Neural progenitor cell (in vitro differentiated cells): ENCODE measurements around the gene ANKRD60. TPM values are rescaled to one million over a fixed set of nuclear protein-coding genes. Genes with fewer than 3 reads are reported as not detected.

ENCODE experiments used
- DNase-seq: peaks from one replicate; pipeline ENCODE4 v3.0.0-alpha.2; 2016; ENCODE audit warnings: low spot score
- H2AFZ ChIP-seq: fragments of 200-600 bp; sonication (generic); replicated peaks from 2 replicates; pipeline ENCODE4 v1.6.1; 2016; ENCODE audit warnings: antibody characterized with exemption
- H3F3A ChIP-seq: fragments of 200-600 bp; sonication (generic); 2 replicates; pipeline ENCODE4 v1.6.1; 2016; ENCODE audit warnings: antibody characterized with exemption, low read depth
- H3K27ac ChIP-seq: fragments of 200-600 bp; sonication (generic); 2 replicates; pipeline ENCODE4 v1.5.1; 2016; ENCODE audit warnings: mild to moderate bottlenecking
- H3K27me3 ChIP-seq: fragments of 200-600 bp; sonication (generic); 2 replicates; pipeline ENCODE4 v1.6.1; 2016; ENCODE audit warnings: mild to moderate bottlenecking, moderate library complexity
- H3K36me3 ChIP-seq: fragments of 200-600 bp; sonication (generic); 2 replicates; pipeline ENCODE4 v1.5.1; 2016
- H3K4me1 ChIP-seq: fragments of 200-600 bp; sonication (generic); 2 replicates; pipeline ENCODE4 v1.6.1; 2016; ENCODE audit warnings: mixed run types
- H3K4me2 ChIP-seq: fragments of 200-600 bp; sonication (generic); 2 replicates; pipeline ENCODE4 v1.6.1; 2016
- H3K4me3 ChIP-seq: fragments of 200-600 bp; sonication (generic); 2 replicates; pipeline ENCODE4 v1.5.1; 2016
- H3K79me2 ChIP-seq: fragments of 200-600 bp; sonication (generic); 2 replicates; pipeline ENCODE4 v1.6.1; 2016; ENCODE audit warnings: low read depth
- H3K9ac ChIP-seq: fragments of 200-600 bp; sonication (generic); 2 replicates; pipeline ENCODE4 v1.6.1; 2016
- H3K9me3 ChIP-seq: fragments of 200-600 bp; sonication (generic); 2 replicates; pipeline ENCODE4 v1.5.1; 2016; ENCODE audit warnings: low read depth
- H4K20me1 ChIP-seq: fragments of 200-600 bp; sonication (generic); 2 replicates; pipeline ENCODE4 v1.6.1; 2016; ENCODE audit warnings: low read depth
- H3K27ac Mint-ChIP-seq: 3 replicates; pipeline ENCODE4 v1.8.0; 2021; ENCODE audit warnings: mixed read lengths
- H3K27me3 Mint-ChIP-seq: 2 replicates; pipeline ENCODE4 v1.8.0; 2022; ENCODE audit warnings: low read depth, mild to moderate bottlenecking, inconsistent platforms, moderate library complexity, mixed read lengths; ENCODE audit not compliant: insufficient read depth
- H3K36me3 Mint-ChIP-seq: 3 replicates; pipeline ENCODE4 v1.8.0; 2021; ENCODE audit warnings: mixed read lengths
- H3K4me1 Mint-ChIP-seq: 3 replicates; pipeline ENCODE4 v1.8.0; 2021; ENCODE audit warnings: mixed read lengths
- H3K4me3 Mint-ChIP-seq: 3 replicates; pipeline ENCODE4 v1.8.0; 2021; ENCODE audit warnings: mild to moderate bottlenecking, moderate library complexity, mixed read lengths
- H3K9me3 Mint-ChIP-seq: 3 replicates; pipeline ENCODE4 v1.8.0; 2020; ENCODE audit warnings: mixed read lengths
- EZH2 ChIP-seq: fragments of 200-600 bp; sonication (generic); IDR thresholded peaks from 2 replicates; pipeline ENCODE4 v1.6.1; 2017; ENCODE audit warnings: antibody characterized with exemption, mild to moderate bottlenecking, moderate library complexity
- EZH2phosphoT487 ChIP-seq: fragments of 200-600 bp; sonication (generic); IDR thresholded peaks from 2 replicates; pipeline ENCODE4 v1.6.1; 2017; ENCODE audit warnings: antibody characterized with exemption
- total RNA-seq: library from RNA; depleted of rRNA; stranded (reverse); fragments of >200 nt; gene quantifications from 2 replicates; pipeline ENCODE4 v1.2.3, GENCODE V29; 2015; ENCODE audit warnings: low replicate concordance
- TF ChIP-seq, protein P1 (sequence below): fragments of 200-600 bp; sonication (generic); IDR thresholded peaks from 2 replicates; pipeline ENCODE4 v1.5.1; 2017; ENCODE audit warnings: antibody characterized with exemption, mild to moderate bottlenecking

Gene ANKRD60
- total RNA-seq, 1 donor from 2014 or later: not detected

DNA sequence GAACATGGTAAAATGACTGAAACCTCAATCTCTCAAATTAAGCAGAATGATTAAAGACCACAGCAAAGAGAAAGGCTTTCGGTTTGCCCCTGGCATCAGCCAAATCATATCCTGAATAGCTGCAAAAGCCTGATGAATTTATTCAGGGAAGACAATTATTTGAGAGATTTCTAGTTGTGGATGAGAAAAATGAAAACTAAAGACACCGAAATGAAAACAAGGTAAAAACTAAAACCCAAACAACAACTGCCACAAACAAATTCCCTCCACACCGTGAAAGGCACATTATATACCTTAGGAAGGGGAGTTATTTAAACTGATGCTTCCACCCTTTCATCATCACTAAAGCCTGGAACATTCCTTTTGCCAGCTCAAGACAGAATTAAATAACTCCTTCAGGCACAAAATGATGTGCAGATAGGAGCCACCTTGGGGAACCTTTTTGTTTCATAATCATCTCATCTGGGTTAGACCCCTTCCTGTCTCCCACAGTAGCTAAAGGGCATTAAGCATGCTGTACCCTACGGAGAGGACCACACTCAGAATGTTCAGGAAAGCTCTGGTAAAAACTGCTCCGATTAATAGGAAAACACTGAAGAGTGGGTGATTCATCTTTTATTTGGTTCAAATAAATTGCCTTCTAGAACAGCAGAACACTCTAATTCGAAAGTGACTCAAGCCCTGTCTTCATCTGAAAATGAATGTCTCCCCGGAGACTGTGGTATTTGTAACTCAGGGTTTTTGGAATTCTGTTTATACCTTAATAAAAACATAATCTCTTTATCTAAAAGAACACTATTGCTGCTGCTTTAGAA is 9.1 kb upstream of the ANKRD60 start:
- peaks cover 7% of the 10 kb centered on the region for H3F3A ChIP-seq
- H4K20me1 ChIP-seq: peaks cover 6% of the 10 kb centered on the region
- Mint-ChIP-seq H3K27ac (no peak overlapping the region), H3K4me1 (peaks cover 9% of the 10 kb centered on the region), H3K36me3 (peaks cover 5% of the 10 kb centered on the region), H3K27me3 (peaks cover 2% of the 10 kb centered on the region), H3K4me3 (no peak overlapping the region), H3K9me3 (no peaks in the 10 kb centered on the region)
- H3K9ac ChIP-seq: no peak overlapping the region
- peaks cover 17% of the 10 kb centered on the region for H3K27me3 ChIP-seq
- H3K9me3 ChIP-seq: no peaks in the 10 kb centered on the region
- no peaks in the 10 kb centered on the region for H3K79me2 ChIP-seq
- no peak overlapping the region for H3K4me2 ChIP-seq
- DNase-seq: no peak
- H3K27ac ChIP-seq: no peak overlapping the region
- H3K4me3 ChIP-seq: no peak overlapping the region
- H3K4me1 ChIP-seq: peaks cover 4% of the 10 kb centered on the region
- H3K36me3 ChIP-seq: no peaks in the 10 kb centered on the region
- TF ChIP-seq, protein P1, sequence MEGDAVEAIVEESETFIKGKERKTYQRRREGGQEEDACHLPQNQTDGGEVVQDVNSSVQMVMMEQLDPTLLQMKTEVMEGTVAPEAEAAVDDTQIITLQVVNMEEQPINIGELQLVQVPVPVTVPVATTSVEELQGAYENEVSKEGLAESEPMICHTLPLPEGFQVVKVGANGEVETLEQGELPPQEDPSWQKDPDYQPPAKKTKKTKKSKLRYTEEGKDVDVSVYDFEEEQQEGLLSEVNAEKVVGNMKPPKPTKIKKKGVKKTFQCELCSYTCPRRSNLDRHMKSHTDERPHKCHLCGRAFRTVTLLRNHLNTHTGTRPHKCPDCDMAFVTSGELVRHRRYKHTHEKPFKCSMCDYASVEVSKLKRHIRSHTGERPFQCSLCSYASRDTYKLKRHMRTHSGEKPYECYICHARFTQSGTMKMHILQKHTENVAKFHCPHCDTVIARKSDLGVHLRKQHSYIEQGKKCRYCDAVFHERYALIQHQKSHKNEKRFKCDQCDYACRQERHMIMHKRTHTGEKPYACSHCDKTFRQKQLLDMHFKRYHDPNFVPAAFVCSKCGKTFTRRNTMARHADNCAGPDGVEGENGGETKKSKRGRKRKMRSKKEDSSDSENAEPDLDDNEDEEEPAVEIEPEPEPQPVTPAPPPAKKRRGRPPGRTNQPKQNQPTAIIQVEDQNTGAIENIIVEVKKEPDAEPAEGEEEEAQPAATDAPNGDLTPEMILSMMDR: no peak
- TF ChIP-seq EZH2phosphoT487: no peak
- TF ChIP-seq EZH2: no peak
- no peak overlapping the region for H2AFZ ChIP-seq

DNA sequence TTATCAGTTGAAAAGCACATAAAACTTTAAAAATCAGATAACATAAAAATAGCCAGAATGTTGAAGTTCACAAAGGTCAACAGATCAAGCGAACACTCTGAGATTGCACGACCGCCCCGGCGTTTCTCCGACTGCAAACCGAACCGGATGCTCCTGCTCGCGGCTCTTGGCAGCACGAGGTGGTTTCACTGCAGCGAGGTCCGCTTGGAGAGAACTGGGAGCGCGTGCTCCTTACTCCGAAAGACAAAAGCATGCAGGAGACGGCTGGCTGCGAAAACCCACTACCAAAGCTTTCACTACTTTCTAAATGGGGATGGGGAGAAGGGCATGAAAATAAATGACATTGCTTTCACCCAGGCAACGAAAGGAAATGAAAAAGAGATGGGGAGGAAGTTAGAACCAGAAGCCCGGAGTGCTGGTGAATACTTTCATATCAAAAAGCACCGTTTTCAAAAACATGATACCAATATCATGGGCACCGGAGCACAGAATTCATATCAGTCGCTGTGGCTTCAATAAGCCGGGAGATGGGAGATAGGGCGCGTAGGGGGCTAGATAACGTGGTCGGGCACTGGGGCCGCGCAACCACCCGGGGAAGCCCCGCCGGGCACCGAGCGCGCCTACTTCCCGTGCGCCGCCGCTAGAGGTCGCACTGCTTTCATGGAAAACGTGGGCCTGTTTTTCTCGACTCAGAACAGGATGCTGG is 8.3 kb upstream of the ANKRD60 start:
- no peak overlapping the region for H3K27ac ChIP-seq
- H3K36me3 Mint-ChIP-seq: peaks cover 5% of the 10 kb centered on the region
- no peak overlapping the region for H3K27ac Mint-ChIP-seq
- H3K4me1 ChIP-seq: peaks cover 4% of the 10 kb centered on the region
- H3K4me3 ChIP-seq: peak overlapping the region; percentile 51
- TF ChIP-seq, protein P1: peak; percentile 99
- peak; percentile 59 for TF ChIP-seq EZH2
- TF ChIP-seq EZH2phosphoT487: peak; percentile 14
- H3K9ac ChIP-seq: no peak overlapping the region
- H3K9me3 ChIP-seq: no peaks in the 10 kb centered on the region
- no peaks in the 10 kb centered on the region for H3K79me2 ChIP-seq
- peak overlapping the region; percentile 81 for H3K4me3 Mint-ChIP-seq
- H3K27me3 Mint-ChIP-seq: peaks cover 2% of the 10 kb centered on the region
- H3F3A ChIP-seq: peaks cover 7% of the 10 kb centered on the region
- H3K4me2 ChIP-seq: peak overlapping the region; percentile 85
- DNase-seq: peak; percentile 75
- H3K9me3 Mint-ChIP-seq: no peaks in the 10 kb centered on the region
- no peaks in the 10 kb centered on the region for H3K36me3 ChIP-seq
- H2AFZ ChIP-seq: peak overlapping the region; percentile 57
- peaks cover 14% of the 10 kb centered on the region for H4K20me1 ChIP-seq
- H3K4me1 Mint-ChIP-seq: peaks cover 9% of the 10 kb centered on the region
- peaks cover 17% of the 10 kb centered on the region for H3K27me3 ChIP-seq

GRCh38 chr20:58235010-58235409 is 6.6 kb upstream of the ANKRD60 start:
- Histone ChIP-seq H4K20me1 (peaks cover 24% of the 10 kb centered on the region), H3K9me3 (no peaks in the 10 kb centered on the region), H3K27ac (no peak overlapping the region), H3K27me3 (peaks cover 34% of the 10 kb centered on the region), H3F3A (peaks cover 7% of the 10 kb centered on the region), H3K79me2 (no peaks in the 10 kb centered on the region), H3K4me3 (no peak overlapping the region), H3K4me2 (no peak overlapping the region), H3K4me1 (peaks cover 4% of the 10 kb centered on the region), H2AFZ (no peak overlapping the region), H3K36me3 (no peaks in the 10 kb centered on the region), H3K9ac (no peak overlapping the region)
- Mint-ChIP-seq H3K9me3 (no peaks in the 10 kb centered on the region), H3K36me3 (peaks cover 3% of the 10 kb centered on the region), H3K4me3 (no peak overlapping the region), H3K4me1 (peaks cover 9% of the 10 kb centered on the region), H3K27me3 (peaks cover 10% of the 10 kb centered on the region), H3K27ac (no peak overlapping the region)
- TF ChIP-seq, protein P1: no peak
- no peak for TF ChIP-seq EZH2phosphoT487
- no peak for TF ChIP-seq EZH2
- no peak for DNase-seq
